Stimulated activated naive CD8-positive, alpha-beta T cell treated with anti-CD3 and anti-CD28 coated beads, Interleukin-15, Interleukin-2, amounts not matched to agents 100 U/mL and 50 U/mL, for 24 hours (primary cell): ENCODE data around the gene MYO1A.
"Not testable (repeated sequence)": the region's sequence is repeated elsewhere in the genome, so short reads cannot be mapped to it uniquely, and the experiment has no call there.

Source experiments
- ATAC-seq: fragments of 150-1000 bp; cut with Tn5 transposase; one replicate; pipeline ENCODE4 v1.10.0; 2021
- DNase-seq: peaks from one replicate; pipeline ENCODE4 v3.0.0; 2021

Gene MYO1A

GRCh38 chr12:56993346-56993745 is 56.6 kb downstream of the MYO1A start:
- ATAC-seq (no peak), DNase-seq (no peak)

- ATAC-seq (no peak), DNase-seq (no peak)
Measured at GRCh38 chr12:56991319-56992246, 58.3 kb downstream of the MYO1A start.

GRCh38 chr12:56990648-56991318 is 59.1 kb downstream of the MYO1A start:
- ATAC-seq (no peak), DNase-seq (no peak)

- ATAC-seq: no peak
- no peak for DNase-seq
Measured at GRCh38 chr12:56989861-56990610, 59.9 kb downstream of the MYO1A start.

DNA sequence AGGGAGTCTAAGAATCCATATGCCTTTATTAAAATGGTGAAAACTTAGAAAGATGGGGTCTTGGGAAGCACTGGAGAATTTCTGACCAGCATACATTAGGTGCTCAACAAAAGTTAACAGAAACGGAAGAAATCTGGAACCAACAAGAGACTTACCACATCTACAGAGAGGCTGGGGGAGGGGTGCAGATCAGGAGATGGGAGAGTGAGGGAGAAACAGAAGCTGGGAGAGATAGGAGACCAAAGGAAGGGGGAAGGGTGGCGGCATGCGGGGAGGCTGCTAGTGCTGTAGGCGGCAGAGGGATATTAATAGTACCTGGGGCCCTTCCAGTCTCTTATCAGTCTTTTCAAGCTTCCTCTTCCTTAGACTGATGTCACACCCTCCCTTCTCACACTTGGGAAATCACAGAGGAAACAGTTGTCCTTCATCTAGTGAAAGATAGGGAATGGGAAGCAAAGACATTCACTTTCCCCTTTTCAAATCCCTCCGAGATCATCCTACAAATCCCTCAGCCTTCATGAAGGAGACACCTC is 61.7 kb downstream of the MYO1A start:
- DNase-seq: no peak
- no peak for ATAC-seq

- ATAC-seq: peak; percentile 55
Measured at GRCh38 chr12:56987551-56988053, 62.3 kb downstream of the MYO1A start.

DNA sequence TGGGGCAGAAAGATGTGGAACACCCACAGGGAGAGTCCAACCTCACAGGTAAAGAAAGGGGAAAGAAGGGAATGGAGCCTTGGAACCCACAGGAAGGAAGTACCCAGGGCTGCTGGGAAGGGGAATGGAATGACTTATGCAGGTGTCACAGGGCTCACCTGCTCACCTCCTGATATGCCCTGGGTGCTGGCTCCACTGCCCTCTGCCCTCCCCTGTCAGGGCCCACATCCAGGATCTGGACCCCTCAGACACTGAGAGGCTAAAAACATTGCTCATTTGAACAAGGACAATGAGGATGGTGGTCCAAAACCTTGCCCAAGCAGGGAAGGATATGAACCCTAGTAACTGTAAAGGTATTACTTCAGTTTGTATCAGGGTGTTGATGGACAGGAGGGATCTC is 62.9 kb downstream of the MYO1A start:
- no peak for DNase-seq
- no peak for ATAC-seq

More at GRCh38 chr12:56987551-56988053, 62.3 kb downstream of the MYO1A start:
- peak; percentile 79 for DNase-seq

GRCh38 chr12:56985714-56986113 is 64.2 kb downstream of the MYO1A start:
- DNase-seq: not testable (repeated sequence)
- ATAC-seq: peak; percentile 66

DNA sequence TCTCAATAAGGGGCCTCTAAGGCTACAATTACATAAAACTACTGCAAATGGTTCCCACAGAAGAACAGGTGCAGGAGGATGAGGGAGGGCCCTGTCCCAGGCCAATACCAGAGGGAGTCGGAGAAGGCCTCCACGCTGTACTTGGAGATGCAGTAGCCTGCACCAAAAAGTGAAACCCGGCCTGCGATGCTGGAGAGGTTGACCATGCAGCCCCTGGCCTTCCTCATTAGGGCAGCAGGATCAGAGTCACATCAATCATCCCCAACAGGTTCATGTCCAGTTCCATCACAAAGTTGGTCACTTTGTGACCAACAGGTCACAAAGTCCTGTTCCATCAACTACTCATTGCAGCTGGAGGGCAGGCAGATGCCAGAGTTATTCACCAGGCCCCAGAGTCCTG is 66.5 kb downstream of the MYO1A start:
- no peak for ATAC-seq
- no peak for DNase-seq

DNA sequence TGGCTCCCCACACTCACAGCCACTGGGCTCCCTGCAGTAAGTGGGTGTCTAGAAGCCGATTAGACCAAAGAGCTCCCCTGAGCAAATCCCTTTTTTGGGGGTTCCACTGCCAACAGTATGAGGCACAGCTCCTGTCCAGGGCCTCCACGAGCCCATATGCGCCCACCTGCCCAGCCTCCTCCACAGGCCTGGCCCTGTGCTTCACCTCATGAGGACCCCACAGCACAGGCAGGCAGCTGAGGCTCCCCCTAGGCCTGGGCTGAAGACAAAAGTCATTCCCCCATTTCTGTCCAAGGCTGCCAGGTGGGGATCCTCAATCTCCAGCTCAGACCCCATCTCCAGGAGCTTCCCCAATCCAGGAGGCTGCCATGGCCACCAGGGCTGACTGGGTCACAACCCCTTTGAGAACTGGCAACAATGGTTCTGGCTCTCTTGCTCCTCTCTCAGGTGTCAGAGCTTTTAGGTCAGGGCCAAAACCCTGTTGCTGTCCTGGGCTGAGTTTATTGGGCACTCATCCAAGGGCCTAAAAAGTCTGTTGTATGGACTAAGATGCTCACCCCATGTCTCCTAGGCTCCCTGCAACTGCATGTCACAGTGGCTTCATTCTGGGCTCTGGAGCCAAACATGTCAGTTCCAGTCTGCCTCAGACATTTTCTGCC is 67.2 kb downstream of the MYO1A start:
- not testable (repeated sequence) for DNase-seq, ATAC-seq

DNA sequence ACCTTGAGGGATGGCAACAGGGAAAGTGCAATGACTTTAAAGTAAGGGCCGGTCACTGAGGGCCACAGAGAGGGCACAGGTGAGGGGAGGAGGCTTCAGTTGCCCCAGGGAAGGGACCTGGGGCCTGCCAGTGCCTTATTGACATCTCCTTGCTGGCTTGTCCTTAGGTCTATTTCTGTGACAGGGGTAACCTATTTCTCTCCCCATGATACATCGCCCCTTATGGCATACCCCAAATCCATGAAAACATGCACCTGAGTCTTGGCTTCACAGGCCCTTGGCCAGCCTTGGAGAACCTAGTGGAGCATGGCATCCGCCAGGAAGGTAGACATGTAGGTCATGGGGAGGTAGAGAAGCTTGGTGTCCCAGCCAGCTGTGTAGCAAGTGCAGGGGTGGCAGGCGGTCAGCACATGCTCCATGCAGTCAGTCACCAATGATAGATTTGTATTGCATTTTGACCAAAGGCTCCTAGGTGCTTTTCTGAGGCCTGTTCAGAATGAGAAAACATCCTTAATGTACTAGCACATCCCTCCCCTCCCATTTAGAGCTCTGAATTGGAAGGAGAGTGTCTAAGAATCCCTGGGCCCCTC is 68.9 kb downstream of the MYO1A start:
- ATAC-seq: no peak

GRCh38 chr12:56980268-56980667 is 69.7 kb downstream of the MYO1A start:
- DNase-seq (no peak), ATAC-seq (no peak)

More for the DNA sequence above, 68.9 kb downstream of the MYO1A start:
- DNase-seq: no peak

DNA sequence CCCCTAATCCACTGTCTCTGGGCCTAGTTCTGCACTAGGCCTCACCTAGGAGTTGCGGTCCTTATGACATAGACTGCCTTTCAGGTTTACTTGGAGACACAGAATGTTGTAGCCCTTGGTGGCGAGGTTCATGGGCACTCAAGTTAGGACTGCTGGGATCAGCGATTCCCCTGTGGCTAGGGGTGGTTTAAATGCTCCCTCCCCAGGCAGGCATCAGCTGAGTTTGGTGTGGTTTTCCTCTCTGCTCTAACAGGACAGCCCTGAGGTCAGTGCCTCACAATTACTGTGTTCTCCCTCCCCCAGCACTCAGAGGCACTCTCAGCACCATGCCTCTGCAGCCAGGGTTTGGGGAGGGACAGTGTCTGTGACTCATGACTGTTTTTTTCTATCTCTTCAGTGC is 70.3 kb downstream of the MYO1A start:
- no peak for DNase-seq
- no peak for ATAC-seq
